K562 (cell line): ENCODE results near the gene TSPAN14.
"Not testable (repeated sequence)": the region's sequence is repeated elsewhere in the genome, so short reads cannot be mapped to it uniquely, and the experiment has no call there.

ENCODE experiments used
- CBFA2T2 ChIP-seq: fragments of 450-650 bp; conservative IDR thresholded peaks from 2 replicates; pipeline ENCODE4 v1.6.1; 2017; ENCODE audit warnings: mild to moderate bottlenecking
- CREM ChIP-seq: IDR thresholded peaks from 2 replicates; pipeline ENCODE4 v1.6.1; 2014; ENCODE audit warnings: antibody characterized with exemption, low read depth
- CTCF ChIP-seq, 3 experiments: IDR thresholded peaks in 2 of 3; conservative IDR thresholded peaks in 1 of 3; 2 replicates each; pipeline ENCODE4 v1.5.1; 2011 to 2012; ENCODE audit warnings: low read length in 3 of 3, mild to moderate bottlenecking in 3 of 3, control low read depth in 2 of 3, improper control_type of control experiment in 1 of 3, inconsistent platforms in 1 of 3, low read depth in 1 of 3, mixed read lengths in 1 of 3, moderate library complexity in 1 of 3; ENCODE audit not compliant: insufficient read depth in 2 of 3
- E2F1 ChIP-seq: sonication (generic); formaldehyde crosslinking; IDR thresholded peaks from 2 replicates; pipeline ENCODE4 v1.8.1; 2023; ENCODE audit warnings: mild to moderate bottlenecking, missing genetic modification reagents, moderate library complexity
- FOXA1 ChIP-seq: fragments of 450-650 bp; IDR thresholded peaks from 2 replicates; pipeline ENCODE4 v1.6.1; 2016; ENCODE audit warnings: mild to moderate bottlenecking, borderline replicate concordance
- MTA2 ChIP-seq: fragments of 450-650 bp; IDR thresholded peaks from 2 replicates; pipeline ENCODE4 v1.6.1; 2016; ENCODE audit warnings: low read depth
- MXI1 ChIP-seq: IDR thresholded peaks from 2 replicates; pipeline ENCODE4 v1.6.1; 2011; ENCODE audit warnings: low read depth, mild to moderate bottlenecking, improper control_type of control experiment, low read length
- POLR2A ChIP-seq: fragments of 450-650 bp; conservative IDR thresholded peaks from 2 replicates; pipeline ENCODE4 v1.6.1; 2016
- ZBTB26 ChIP-seq: fragments of 450-650 bp; formaldehyde crosslinking; IDR thresholded peaks from 2 replicates; pipeline ENCODE4 v1.4.0; 2022; ENCODE audit warnings: missing genetic modification characterization
- ZNF197 ChIP-seq: fragments of 200-800 bp; sonication (Bioruptor generic); IDR thresholded peaks from 2 replicates; pipeline ENCODE4 v1.6.1; 2016; ENCODE audit warnings: low read depth, missing genetic modification characterization, missing compliant biosample characterization

DNA sequence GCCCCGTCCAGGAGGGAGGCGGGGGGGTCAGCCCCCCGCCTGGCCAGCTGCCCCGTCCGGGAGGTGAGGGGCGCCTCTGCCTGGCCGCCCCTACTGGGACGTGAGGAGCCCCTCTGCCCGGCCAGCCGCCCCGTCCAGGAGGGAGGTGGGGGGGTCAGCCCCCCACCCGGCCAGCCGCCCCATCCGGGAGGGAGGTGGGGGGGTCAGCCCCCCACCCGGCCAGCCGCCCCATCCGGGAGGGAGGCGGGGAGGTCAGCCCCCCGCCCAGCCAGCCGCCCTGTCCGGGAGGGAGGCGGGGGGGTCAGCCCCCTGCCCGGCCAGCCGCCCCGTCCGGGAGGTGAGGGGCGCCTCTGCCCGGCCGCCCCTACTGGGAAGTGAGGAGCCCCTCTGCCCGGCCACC, 80.5 kb downstream of the TSPAN14 start:
- not testable (repeated sequence) for TF ChIP-seq POLR2A; FOXA1; CTCF (IDR thresholded peaks at IDR 0.05 in 2 of 3, conservative IDR thresholded peaks at IDR 0.05 in 1 of 3; ENCODE audit: insufficient read depth in 2 of 3, low read depth in 1 of 3, low read length in 3 of 3); ZBTB26 (CRISPR knock-in tag); CBFA2T2; MTA2; MXI1; E2F1; ZNF197 (CRISPR knock-in tag); CREM
